ENCODE results near the gene ASAH2B. TPM values are rescaled to one million over a fixed set of nuclear protein-coding genes. Genes with fewer than 3 reads are reported as not detected.

Gene ASAH2B
- polyA plus RNA-seq, 3 donors, result 10.1 to 17.6 (median 14.3) TPM

DNA sequence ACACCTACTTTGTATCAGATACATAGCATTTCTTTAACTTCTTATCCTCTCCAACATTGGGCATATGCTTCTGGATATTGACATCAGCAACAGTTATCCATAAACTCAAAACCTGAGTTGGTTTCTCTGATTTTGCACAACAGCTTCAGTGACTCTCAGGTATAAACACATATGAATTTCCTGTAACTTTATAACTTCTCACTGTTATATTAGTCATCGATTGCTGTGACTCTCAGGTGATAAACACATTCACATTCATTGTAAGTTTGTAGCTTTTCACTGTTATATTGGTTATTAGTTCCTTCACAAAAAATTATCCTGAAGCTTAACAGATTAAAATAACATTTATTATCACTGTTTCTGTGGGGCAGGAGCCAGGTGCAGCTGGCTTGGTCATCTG, 57.0 kb downstream of the ASAH2B start:
- no peak for DNase-seq (ENCODE audit: low read depth in 3 of 3, low spot score in 2 of 3)

- DNase-seq (ENCODE audit: low read depth in 3 of 3, low spot score in 2 of 3), result no peak
These were observed 58.6 kb downstream of the ASAH2B start for GRCh38 chr10:50798297-50798696.

DNA sequence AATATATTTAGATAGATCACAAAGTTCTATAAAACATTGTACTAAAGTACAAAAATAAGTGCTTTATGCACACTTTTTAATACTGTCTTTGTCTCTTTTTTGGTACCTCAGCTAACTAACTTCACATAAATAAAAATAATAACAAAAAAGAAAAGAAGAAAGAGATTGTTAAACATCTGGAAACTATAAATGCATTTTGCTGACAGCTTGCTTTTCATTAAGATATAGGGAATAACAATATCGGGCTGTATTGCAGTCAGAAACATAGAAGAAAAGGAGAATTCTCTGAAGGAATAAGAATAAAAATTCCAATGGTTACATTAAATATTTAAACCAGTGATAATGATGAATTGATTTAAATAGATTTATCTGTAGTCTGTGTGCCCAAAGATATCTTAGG, 59.9 kb downstream of the ASAH2B start:
- no peak for DNase-seq (ENCODE audit: low read depth in 3 of 3, low spot score in 2 of 3)

DNA sequence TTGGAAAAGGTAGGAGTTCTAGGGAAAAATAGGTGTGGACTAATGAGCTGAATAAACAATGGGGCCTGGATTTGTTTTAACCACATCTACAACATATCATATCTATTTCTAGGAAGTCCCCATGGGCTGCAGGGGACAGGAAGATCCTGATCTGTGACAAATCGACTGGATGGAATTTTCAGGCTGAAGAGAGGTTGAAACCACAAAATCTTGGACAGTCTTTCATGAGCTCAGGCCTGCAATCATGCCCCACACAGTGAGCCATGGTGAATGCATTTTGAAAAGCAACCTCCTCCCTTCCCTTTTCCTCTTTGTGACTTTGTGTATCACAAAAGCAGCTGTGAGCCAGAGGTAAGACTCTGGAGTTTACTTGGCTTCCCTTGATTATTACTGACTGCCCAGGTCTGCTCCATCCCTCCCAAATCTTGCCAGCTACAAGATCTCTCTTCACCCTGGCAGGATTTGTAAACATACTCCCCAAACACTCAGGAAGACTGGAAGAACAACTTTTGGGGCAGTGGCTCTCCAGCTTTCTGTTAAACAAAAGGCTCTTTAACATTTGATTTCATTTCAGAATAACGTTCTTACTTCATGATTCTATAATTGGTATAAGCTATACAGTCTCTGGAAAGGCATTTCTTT, 66.4 kb downstream of the ASAH2B start:
- DNase-seq (ENCODE audit: low read depth in 3 of 3, low spot score in 2 of 3), result no peak

DNA sequence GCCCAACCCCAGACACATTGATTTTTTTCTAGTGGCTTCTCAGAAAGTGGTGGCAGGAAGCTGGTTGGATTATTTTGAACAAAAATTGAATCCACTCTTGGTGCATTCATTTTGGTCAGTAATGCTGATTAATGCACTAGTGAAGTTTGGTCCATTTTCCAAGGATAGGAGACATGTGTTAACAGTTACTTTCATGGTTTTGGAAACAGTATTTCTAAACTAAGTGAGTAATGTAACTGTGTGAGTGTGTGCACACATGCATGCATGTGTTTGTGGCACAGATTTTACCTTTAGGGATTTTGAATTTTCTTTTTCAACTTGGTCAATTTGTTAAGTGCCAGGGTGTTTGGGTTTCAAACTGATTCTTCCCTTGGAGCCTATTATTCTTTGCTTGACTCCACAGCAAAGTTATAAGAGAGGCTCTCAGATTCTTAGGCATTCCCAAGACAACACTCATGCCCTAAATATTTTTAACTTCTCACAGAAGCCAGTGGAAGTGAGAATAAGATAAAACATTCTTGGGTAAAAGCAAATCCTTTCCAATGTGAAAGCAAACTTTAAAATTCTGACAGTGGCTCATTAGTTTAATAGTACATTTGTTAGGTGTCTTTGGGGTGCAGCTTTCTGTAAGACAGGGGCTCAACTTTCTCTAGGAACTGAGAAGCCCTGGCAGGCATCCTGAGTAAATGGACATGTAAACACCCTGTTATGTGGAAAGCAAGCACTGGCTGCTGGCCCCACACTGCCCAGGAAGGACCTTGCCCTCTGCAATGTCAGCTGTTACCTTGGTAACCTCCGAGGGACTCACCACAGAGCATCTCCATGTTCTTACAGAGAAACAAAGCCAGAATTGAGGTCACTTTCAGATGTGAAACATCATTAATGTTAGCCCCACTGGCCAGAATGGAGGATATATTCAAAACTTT, 68.4 kb downstream of the ASAH2B start:
- no peak for DNase-seq (ENCODE audit: low read depth in 3 of 3, low spot score in 2 of 3)

Other genes with a start within 250 kb of the ASAH2B start
- gene SGMS1, start 116.0 kb upstream of the ASAH2B start, polyA plus RNA-seq (ENCODE audit: insufficient read length in 3 of 3), result 10 to 100 TPM; 53.2 to 57.3 (median 54.7) TPM
- gene A1CF, start 145.7 kb downstream of the ASAH2B start, polyA plus RNA-seq (ENCODE audit: insufficient read length in 3 of 3), result 1 to 10 TPM; 5.8 to 8.2 (median 6.4) TPM

Measured in right renal cortex interstitium (tissue), 3 donors.